ENCODE measurements around the gene ATF7.

ATF7 gene

DNA sequence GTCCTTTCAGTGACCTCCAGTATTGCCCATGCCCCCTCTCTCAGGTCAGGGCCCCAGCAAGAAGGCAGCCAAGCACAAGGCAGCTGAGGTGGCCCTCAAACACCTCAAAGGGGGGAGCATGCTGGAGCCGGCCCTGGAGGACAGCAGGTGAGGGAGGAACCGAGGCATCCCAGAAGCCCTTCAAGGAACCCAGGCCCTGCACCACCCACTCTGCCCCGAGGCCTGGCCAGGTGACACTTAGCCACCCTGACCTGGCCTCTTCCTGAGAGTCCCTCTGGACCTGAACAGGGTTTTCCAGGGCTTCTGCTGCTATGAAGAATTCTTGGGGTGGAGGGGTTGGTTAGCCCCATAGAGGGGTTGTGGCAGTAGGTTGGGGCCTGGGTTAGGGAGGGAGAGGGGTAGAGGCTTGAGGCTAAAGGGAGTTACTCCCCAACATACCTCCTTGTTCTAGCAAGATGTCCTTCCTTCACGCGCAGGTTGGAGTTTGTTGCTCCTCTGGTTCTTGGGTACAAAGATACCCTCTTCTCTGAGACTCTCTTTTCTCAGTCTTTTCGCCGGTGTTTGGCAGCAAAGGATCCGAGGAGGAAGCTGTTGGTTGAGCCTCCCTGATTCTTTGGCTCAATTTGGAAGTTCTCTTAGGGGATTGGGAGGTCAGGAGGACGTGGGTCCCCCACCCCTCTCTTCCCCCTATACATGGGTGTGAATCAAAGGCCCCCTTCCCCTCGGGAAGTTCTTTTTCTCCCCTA is 123.0 kb downstream of the ATF7 start:
- Histone ChIP-seq H2AFZ (ENCODE audit: low read length, unreplicated experiment) (no peak overlapping the region), H3K4me3 (ENCODE audit: low read depth, low read length) (peak overlapping the region; percentile 80), H3K79me2 (ENCODE audit: control insufficient read depth, insufficient read depth, low read length, unreplicated experiment) (peaks cover 23% of the 10 kb centered on the region), H3K36me3 (ENCODE audit: insufficient read depth, low read length) (peaks cover 5% of the 10 kb centered on the region; the same call in 1 of the 2 replicates), H3K27me3 (ENCODE audit: insufficient read depth, low read length) (no peaks in the 10 kb centered on the region), H3K27ac (ENCODE audit: low read depth, low read length) (peak overlapping the region; percentile 67), H3K4me1 (ENCODE audit: control insufficient read depth, insufficient read depth, low read length, unreplicated experiment) (peaks cover 45% of the 10 kb centered on the region)

DNA sequence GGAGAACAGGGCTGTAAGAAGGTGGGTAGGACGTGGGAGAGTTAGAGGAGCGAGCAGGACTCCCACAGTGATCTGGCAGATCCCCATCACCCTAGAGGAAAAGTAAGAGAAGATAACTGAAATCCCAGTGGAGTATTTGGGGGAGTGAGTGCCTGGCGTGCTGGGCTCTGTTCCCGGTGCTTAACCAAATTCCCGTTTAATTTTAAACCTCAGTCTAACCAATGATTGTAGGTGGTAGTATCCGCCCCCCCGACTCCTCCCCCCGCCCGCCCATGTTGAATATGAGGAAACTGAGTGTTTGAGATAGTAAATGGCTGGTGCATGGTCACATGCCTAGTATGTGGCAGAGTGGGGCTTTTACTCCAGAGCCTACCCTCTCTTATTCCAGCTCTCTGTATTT is 123.9 kb downstream of the ATF7 start:
- H3K27ac ChIP-seq (ENCODE audit: low read depth, low read length), result peak overlapping the region; percentile 67
- peaks cover 5% of the 10 kb centered on the region; the same call in 1 of the 2 replicates for H3K36me3 ChIP-seq (ENCODE audit: insufficient read depth, low read length)
- H3K27me3 ChIP-seq (ENCODE audit: insufficient read depth, low read length), result no peaks in the 10 kb centered on the region
- H3K4me3 ChIP-seq (ENCODE audit: low read depth, low read length), result peak overlapping the region; percentile 80
- H3K79me2 ChIP-seq (ENCODE audit: control insufficient read depth, insufficient read depth, low read length, unreplicated experiment), result peaks cover 31% of the 10 kb centered on the region
- peaks cover 52% of the 10 kb centered on the region for H3K4me1 ChIP-seq (ENCODE audit: control insufficient read depth, insufficient read depth, low read length, unreplicated experiment)
- H2AFZ ChIP-seq (ENCODE audit: low read length, unreplicated experiment), result no peak overlapping the region

DNA sequence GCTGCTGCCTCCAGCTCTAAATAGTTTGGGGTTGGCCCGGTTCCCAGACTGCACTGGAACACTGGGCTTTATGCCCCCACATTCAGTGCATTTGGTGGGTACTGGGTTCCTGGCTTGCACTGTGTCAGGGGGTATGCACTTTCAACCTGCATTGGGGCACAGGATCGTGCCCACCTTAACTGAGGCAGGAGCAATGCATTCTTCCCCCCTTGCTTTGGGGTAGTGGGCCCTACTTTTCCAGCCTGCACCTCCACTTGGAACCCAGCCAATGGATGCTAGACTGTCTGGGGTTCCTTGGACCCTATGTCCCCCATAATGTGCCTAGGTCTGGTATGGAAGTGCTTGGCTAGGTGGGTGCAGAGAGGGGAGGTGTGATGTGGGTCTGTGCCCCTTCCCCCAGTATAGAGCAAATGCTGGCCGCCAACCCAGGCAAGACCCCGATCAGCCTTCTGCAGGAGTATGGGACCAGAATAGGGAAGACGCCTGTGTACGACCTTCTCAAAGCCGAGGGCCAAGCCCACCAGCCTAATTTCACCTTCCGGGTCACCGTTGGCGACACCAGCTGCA is 124.5 kb downstream of the ATF7 start:
- Histone ChIP-seq H2AFZ (ENCODE audit: low read length, unreplicated experiment) (peak overlapping the region; percentile 55), H3K79me2 (ENCODE audit: control insufficient read depth, insufficient read depth, low read length, unreplicated experiment) (peaks cover 37% of the 10 kb centered on the region), H3K27me3 (ENCODE audit: insufficient read depth, low read length) (no peaks in the 10 kb centered on the region), H3K27ac (ENCODE audit: low read depth, low read length) (peak overlapping the region; percentile 83), H3K4me1 (ENCODE audit: control insufficient read depth, insufficient read depth, low read length, unreplicated experiment) (peaks cover 58% of the 10 kb centered on the region), H3K36me3 (ENCODE audit: insufficient read depth, low read length) (peaks cover 5% of the 10 kb centered on the region; the same call in 1 of the 2 replicates), H3K4me3 (ENCODE audit: low read depth, low read length) (peak overlapping the region; percentile 80)

DNA sequence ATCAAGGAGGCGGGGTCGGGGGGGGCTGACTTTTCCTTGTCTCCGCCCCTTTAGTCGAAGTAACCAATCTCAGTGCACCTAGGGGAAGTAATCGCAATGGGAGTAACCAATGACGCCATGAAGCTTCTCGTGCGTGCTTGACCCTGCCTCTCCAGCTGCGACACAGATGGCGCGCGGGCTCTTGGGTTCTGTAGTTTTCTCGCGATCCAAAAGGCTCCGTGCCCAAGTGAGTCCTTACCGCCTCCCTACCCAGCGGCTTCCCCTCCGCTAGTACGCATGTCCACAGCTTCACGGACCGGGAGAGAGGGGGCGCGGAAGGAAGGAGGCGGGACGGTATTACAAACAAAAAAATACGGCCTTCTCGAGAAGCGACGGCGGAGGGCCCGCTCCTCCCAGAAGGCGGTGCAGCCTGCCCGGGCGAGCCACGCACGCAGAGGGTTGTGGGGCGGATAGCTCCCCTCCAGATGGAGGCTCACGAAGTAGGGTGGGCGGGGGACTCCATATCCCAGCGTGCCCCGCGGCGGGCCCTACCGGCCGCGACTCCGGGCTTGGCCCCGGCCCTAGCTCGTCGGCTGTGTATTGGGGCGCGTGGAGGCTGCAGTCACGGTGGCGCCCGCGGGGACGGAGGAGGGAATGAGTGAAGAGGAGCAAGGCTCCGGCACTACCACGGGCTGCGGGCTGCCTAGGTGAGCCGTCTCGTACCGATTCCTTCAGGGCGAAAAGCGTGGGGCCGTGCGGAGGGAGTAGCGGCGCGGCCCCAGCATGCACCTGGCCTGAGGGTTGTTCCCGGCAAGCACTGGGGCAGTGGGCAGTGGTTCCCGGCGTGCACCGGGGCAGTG is 125.2 kb downstream of the ATF7 start, which contains the start of gene TARBP2:
TSS of gene TARBP2 (plus strand) at position 508 of the 839 bp plus-strand sequence. CDS start at position 634, 126 bp downstream.
- Histone ChIP-seq H3K27ac (ENCODE audit: low read depth, low read length) (peak within 1 kb of the TSS; percentile 93), H3K4me1 (ENCODE audit: control insufficient read depth, insufficient read depth, low read length, unreplicated experiment) (peaks cover 59% of the 10 kb centered on the region)

DNA sequence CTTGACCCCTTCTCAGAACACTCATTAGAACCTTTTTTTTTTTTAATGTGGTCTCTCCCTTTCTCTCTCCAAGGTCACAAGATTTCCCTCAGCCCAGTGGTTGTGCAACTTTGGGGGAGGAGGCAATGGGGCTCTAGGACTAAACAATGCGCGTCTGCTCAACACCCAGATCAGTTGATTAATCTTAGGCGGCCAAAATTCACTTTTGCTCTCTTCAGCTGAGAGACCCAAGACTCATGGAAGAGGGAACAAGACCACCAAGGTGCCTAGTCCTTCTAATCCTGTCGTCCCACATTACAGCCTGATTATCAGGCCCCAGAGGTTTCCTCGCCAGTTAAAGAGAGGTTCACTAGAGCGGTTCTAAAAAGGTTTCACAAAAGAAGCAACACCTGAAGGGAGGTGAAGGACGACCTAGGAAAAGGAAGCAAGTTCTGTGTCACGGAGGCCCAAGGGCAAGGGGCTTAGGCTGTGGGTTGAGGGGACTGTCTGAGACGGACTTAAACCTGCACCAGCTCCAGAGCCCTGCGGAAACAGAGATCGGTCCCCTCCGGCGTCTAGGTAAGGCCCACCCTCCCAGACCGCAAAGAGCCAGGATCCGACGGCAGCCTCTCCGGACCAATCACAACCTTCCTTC is 125.9 kb downstream of the ATF7 start:
- Histone ChIP-seq H3K4me1 (ENCODE audit: control insufficient read depth, insufficient read depth, low read length, unreplicated experiment) (peaks cover 56% of the 10 kb centered on the region), H3K27ac (ENCODE audit: low read depth, low read length) (peak overlapping the region; percentile 93), H2AFZ (ENCODE audit: low read length, unreplicated experiment) (peak overlapping the region; percentile 24), H3K4me3 (ENCODE audit: low read depth, low read length) (peak overlapping the region; percentile 80), H3K36me3 (ENCODE audit: insufficient read depth, low read length) (peaks cover 5% of the 10 kb centered on the region; the same call in 1 of the 2 replicates), H3K79me2 (ENCODE audit: control insufficient read depth, insufficient read depth, low read length, unreplicated experiment) (peaks cover 45% of the 10 kb centered on the region), H3K27me3 (ENCODE audit: insufficient read depth, low read length) (no peaks in the 10 kb centered on the region)

More for the DNA sequence above, 125.2 kb downstream of the ATF7 start, which contains the start of gene TARBP2:
- peak within 1 kb of the TSS; percentile 55 for H2AFZ ChIP-seq (ENCODE audit: low read length, unreplicated experiment)
- H3K4me3 ChIP-seq (ENCODE audit: low read depth, low read length), result peak within 1 kb of the TSS; percentile 80
- H3K36me3 ChIP-seq (ENCODE audit: insufficient read depth, low read length), result peaks cover 5% of the 10 kb centered on the region; the same call in 1 of the 2 replicates
- no peaks in the 10 kb centered on the region for H3K27me3 ChIP-seq (ENCODE audit: insufficient read depth, low read length)
- H3K79me2 ChIP-seq (ENCODE audit: control insufficient read depth, insufficient read depth, low read length, unreplicated experiment), result peaks cover 39% of the 10 kb centered on the region

DNA sequence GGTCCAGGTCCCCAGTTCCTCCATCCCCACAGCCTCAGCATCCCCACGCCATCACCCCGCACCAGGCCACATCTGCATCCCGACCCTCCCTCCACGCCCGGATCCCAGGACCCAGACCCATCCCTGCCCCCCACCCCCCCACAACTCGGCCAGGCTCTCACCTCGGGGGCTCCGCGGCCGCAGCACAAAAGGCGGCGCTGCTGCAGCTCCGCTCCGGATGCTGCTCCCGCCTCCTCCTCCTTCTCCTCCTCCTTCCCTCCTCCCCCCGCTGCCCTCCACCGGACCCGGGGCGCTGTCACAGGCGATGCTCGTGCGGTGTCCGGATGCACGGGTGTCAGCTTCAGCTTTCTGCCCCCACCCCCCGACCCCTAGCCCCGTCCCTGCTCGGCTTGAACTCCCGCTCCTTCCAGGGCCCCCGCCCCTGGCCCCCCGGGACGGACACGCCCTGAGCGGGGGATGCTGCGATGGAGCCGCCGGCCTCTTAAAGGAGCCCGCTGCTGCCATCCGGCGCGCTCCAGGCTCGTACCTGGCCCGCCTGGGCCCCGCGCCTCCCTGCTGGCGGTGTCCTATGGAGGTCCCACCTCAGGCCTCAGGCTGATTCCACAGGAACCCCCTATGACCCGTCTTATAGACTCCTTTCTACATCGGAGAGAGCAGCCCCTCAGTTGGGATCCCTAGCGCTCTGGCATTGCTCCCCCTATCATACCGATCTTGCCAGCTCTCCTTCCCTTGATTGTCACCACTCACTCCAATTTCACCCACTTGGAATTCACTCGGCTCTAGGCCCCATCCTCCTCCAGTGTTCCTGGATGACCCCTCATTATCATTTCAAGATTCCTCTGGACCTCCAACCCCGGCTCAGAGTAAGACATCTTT is 126.7 kb downstream of the ATF7 start, which contains the start of gene MAP3K12:
TSS of gene MAP3K12 (minus strand) at position 193 of the 876 bp plus-strand sequence. CDS start 12,067 bp downstream, outside the sequence.
- Histone ChIP-seq H3K27ac (ENCODE audit: low read depth, low read length) (peak within 1 kb of the TSS; percentile 93), H3K4me1 (ENCODE audit: control insufficient read depth, insufficient read depth, low read length, unreplicated experiment) (peaks cover 49% of the 10 kb centered on the region), H3K79me2 (ENCODE audit: control insufficient read depth, insufficient read depth, low read length, unreplicated experiment) (peaks cover 48% of the 10 kb centered on the region), H3K36me3 (ENCODE audit: insufficient read depth, low read length) (peaks cover 5% of the 10 kb centered on the region; the same call in 1 of the 2 replicates), H3K4me3 (ENCODE audit: low read depth, low read length) (peak within 1 kb of the TSS; percentile 80), H3K27me3 (ENCODE audit: insufficient read depth, low read length) (no peaks in the 10 kb centered on the region), H2AFZ (ENCODE audit: low read length, unreplicated experiment) (peak within 1 kb of the TSS; percentile 24)

DNA sequence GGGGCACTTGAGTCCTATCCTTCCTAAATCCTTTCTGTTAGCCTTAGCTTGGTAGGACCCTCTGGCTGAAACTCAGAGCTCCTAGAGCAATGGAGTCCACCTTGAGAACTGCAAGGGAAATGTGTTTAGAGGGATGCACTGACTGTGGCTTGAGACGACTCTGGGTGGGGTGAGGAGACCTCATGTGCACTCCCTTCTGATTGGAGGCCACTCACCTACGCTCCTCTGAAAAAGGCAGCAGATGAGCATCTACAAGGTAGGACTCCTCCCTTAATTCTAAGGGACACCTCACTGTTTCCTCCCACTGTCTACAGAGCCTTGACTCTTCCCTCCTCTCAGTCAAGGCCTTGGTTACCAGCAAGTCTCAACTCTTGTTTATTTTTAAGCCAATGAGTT is 127.9 kb downstream of the ATF7 start:
- H3K27me3 ChIP-seq (ENCODE audit: insufficient read depth, low read length), result no peaks in the 10 kb centered on the region
- H3K79me2 ChIP-seq (ENCODE audit: control insufficient read depth, insufficient read depth, low read length, unreplicated experiment), result peaks cover 52% of the 10 kb centered on the region
- H3K36me3 ChIP-seq (ENCODE audit: insufficient read depth, low read length), result no peaks in the 10 kb centered on the region
- no peak overlapping the region for H3K27ac ChIP-seq (ENCODE audit: low read depth, low read length)
- no peak overlapping the region for H2AFZ ChIP-seq (ENCODE audit: low read length, unreplicated experiment)
- peaks cover 56% of the 10 kb centered on the region for H3K4me1 ChIP-seq (ENCODE audit: control insufficient read depth, insufficient read depth, low read length, unreplicated experiment)
- H3K4me3 ChIP-seq (ENCODE audit: low read depth, low read length), result peak overlapping the region; percentile 80

DNA sequence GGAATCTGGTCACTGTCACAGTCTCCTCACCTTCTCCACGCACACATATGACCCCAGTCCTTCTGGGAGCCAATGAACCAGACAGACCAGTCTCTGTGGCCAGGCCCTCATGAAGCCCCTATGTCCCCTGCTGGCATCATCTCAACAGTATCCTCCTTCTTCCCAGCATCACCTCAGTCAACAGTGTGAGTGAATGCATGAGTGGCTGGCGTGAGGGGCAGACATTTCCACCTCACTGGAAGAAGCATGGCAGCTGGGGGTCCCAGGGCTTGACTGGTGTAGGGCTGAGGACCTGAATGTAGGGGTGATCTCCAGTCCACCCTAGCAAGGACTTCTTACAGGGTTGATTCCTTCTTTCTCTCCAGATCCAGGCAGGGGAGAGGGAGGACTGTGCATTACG is 128.7 kb downstream of the ATF7 start:
- Histone ChIP-seq H3K27ac (ENCODE audit: low read depth, low read length) (no peak overlapping the region), H2AFZ (ENCODE audit: low read length, unreplicated experiment) (no peak overlapping the region), H3K36me3 (ENCODE audit: insufficient read depth, low read length) (no peaks in the 10 kb centered on the region), H3K4me3 (ENCODE audit: low read depth, low read length) (peak overlapping the region; percentile 80; the same call in 1 of the 2 replicates), H3K4me1 (ENCODE audit: control insufficient read depth, insufficient read depth, low read length, unreplicated experiment) (peaks cover 49% of the 10 kb centered on the region), H3K79me2 (ENCODE audit: control insufficient read depth, insufficient read depth, low read length, unreplicated experiment) (peaks cover 47% of the 10 kb centered on the region), H3K27me3 (ENCODE audit: insufficient read depth, low read length) (no peaks in the 10 kb centered on the region)

DNA sequence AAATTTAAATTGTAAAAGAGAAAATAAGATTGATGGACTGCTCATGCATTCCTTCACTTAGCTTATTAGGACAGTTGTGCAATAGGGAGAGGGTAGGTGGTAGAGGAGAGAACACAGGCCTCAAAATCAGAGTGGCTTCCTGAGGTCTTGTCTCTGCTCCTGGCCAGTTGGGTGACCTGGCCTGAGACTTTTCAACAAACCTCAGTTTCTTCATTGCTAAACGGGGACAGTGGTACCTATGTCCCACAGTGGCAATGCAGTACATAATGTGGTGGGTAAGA is 129.5 kb downstream of the ATF7 start:
- peaks cover 43% of the 10 kb centered on the region for H3K4me1 ChIP-seq (ENCODE audit: control insufficient read depth, insufficient read depth, low read length, unreplicated experiment)
- peak overlapping the region; percentile 80 for H3K4me3 ChIP-seq (ENCODE audit: low read depth, low read length)
- H3K27me3 ChIP-seq (ENCODE audit: insufficient read depth, low read length), result no peaks in the 10 kb centered on the region
- no peak overlapping the region for H2AFZ ChIP-seq (ENCODE audit: low read length, unreplicated experiment)
- H3K27ac ChIP-seq (ENCODE audit: low read depth, low read length), result peak overlapping the region; percentile 55
- peaks cover 46% of the 10 kb centered on the region for H3K79me2 ChIP-seq (ENCODE audit: control insufficient read depth, insufficient read depth, low read length, unreplicated experiment)
- no peaks in the 10 kb centered on the region for H3K36me3 ChIP-seq (ENCODE audit: insufficient read depth, low read length)

All from ACC112 (cell line).